H1 (cell line): Measurements from ENCODE around the gene DNAJB7. TPM values are rescaled to one million over a fixed set of nuclear protein-coding genes. Genes with fewer than 3 reads are reported as not detected.

Experiments
- CTCF ChIA-PET: fragments of 300-600 bp; sonication (Branson Sonifier 250); formaldehyde crosslinking; loops from one replicate; lab custom pipeline; 2021; ENCODE audit not compliant: partially characterized antibody; lab: Charles Lee
- POLR2A ChIA-PET: fragments of 300-600 bp; sonication (Branson Sonifier 250); formaldehyde crosslinking; loops from one replicate; lab custom pipeline; 2021; ENCODE audit warnings: inconsistent platforms; ENCODE audit not compliant: partially characterized antibody; lab: Charles Lee
- DNase-seq, 2 experiments: peaks; one replicate each; pipeline versions ENCODE4 v3.0.0 to v3.0.0-alpha.2; 2010 to 2022; ENCODE audit warnings: low spot score in 2 of 2, low read depth in 1 of 2, mixed read lengths in 1 of 2
- FAIRE-seq: peaks from 2 replicates; lab custom pipeline; 2011; peaks lifted over from hg19 to GRCh38; lab: Jason Lieb, UNC
- H2AFZ ChIP-seq: 2 replicates; pipeline ENCODE4 v1.8.1; 2012; ENCODE audit warnings: low read length, inconsistent platforms
- H2AK5ac ChIP-seq: 2 replicates; pipeline ENCODE4 v1.6.1; 2013; ENCODE audit warnings: low read depth, low read length
- H2BK120ac ChIP-seq: replicated peaks from 2 replicates; pipeline ENCODE3; 2013; ENCODE audit warnings: low read depth, low read length, inconsistent platforms
- H2BK12ac ChIP-seq: 2 replicates; pipeline ENCODE4 v1.6.1; 2013; ENCODE audit warnings: low read depth, low read length
- H2BK15ac ChIP-seq: 2 replicates; pipeline ENCODE4 v1.6.1; 2013; ENCODE audit warnings: low read length
- H2BK20ac ChIP-seq: 2 replicates; pipeline ENCODE4 v1.6.1; 2013; ENCODE audit warnings: low read length
- H2BK5ac ChIP-seq: 2 replicates; pipeline ENCODE4 v1.6.1; 2013; ENCODE audit warnings: low read depth, low read length
- H3K14ac ChIP-seq: 2 replicates; pipeline ENCODE4 v1.6.1; 2013; ENCODE audit warnings: inconsistent platforms; ENCODE audit not compliant: insufficient read length
- H3K18ac ChIP-seq: 2 replicates; pipeline ENCODE4 v1.6.1; 2013; ENCODE audit warnings: low read length; ENCODE audit errors: extremely low read depth
- H3K23ac ChIP-seq: 2 replicates; pipeline ENCODE4 v1.6.1; 2013; ENCODE audit warnings: inconsistent platforms; ENCODE audit not compliant: insufficient read length
- H3K23me2 ChIP-seq: 2 replicates; pipeline ENCODE4 v1.6.1; 2013; ENCODE audit warnings: low read depth, low read length
- H3K27ac ChIP-seq: 2 replicates; pipeline ENCODE4 v1.6.1; 2011; ENCODE audit warnings: low read depth, low read length, inconsistent platforms
- H3K27me3 ChIP-seq, 4 experiments: replicated peaks in 1 of 4; 1 replicate in 1 of 4; 2 replicates in 3 of 4; pipeline versions ENCODE4 v1.6.1 to v1.8.1; 2011 to 2013; ENCODE audit warnings: low read length in 3 of 4, mild to moderate bottlenecking in 3 of 4, inconsistent platforms in 2 of 4, mixed read lengths in 2 of 4, moderate library complexity in 1 of 4; ENCODE audit not compliant: control insufficient read depth in 3 of 4, insufficient read depth in 3 of 4; ENCODE audit errors: extremely low read depth in 1 of 4
- H3K36me3 ChIP-seq, 4 experiments: 2 replicates each; pipeline versions ENCODE4 v1.6.1 to v1.8.1; 2011 to 2013; ENCODE audit warnings: mild to moderate bottlenecking in 4 of 4, low read length in 3 of 4, moderate library complexity in 2 of 4, control low read depth in 1 of 4, inconsistent platforms in 1 of 4; ENCODE audit not compliant: insufficient read depth in 4 of 4, control insufficient read depth in 2 of 4
- H3K4ac ChIP-seq: replicated peaks from 2 replicates; pipeline ENCODE3; 2013; ENCODE audit warnings: low read length, low read depth, mixed read lengths, inconsistent platforms; ENCODE audit not compliant: insufficient read length
- H3K4me1 ChIP-seq, 4 experiments: replicated peaks in 1 of 4; 1 replicate in 1 of 4; 2 replicates in 3 of 4; pipeline versions ENCODE4 v1.6.1 to v1.8.1; 2011 to 2013; ENCODE audit warnings: low read length in 3 of 4, inconsistent platforms in 2 of 4, mixed read lengths in 1 of 4; ENCODE audit not compliant: insufficient read depth in 4 of 4, control insufficient read depth in 3 of 4
- H3K4me2 ChIP-seq, 2 experiments: 2 replicates each; pipeline versions ENCODE4 v1.6.1 to v1.8.1; 2011 to 2013; ENCODE audit warnings: low read depth in 2 of 2, low read length in 2 of 2, control low read depth in 1 of 2, inconsistent platforms in 1 of 2, mild to moderate bottlenecking in 1 of 2; ENCODE audit not compliant: insufficient read depth in 1 of 2
- H3K4me3 ChIP-seq, 4 experiments: fragments of 200-600, 300-600 bp in 1 of 4; sonication (generic), shearing (Covaris generic), sonication (Bioruptor Twin) in 1 of 4; 2 replicates each; pipeline versions ENCODE4 v1.5.1 to v1.8.1; 2011 to 2016; ENCODE audit warnings: low read length in 4 of 4, low read depth in 3 of 4, control low read depth in 2 of 4, inconsistent platforms in 2 of 4, mild to moderate bottlenecking in 2 of 4, mixed read lengths in 1 of 4, moderate library complexity in 1 of 4; ENCODE audit not compliant: insufficient read depth in 2 of 4; ENCODE audit errors: extremely low read depth in 1 of 4
- H3K56ac ChIP-seq: replicated peaks from 2 replicates; pipeline ENCODE3; 2013; ENCODE audit warnings: low read depth, mild to moderate bottlenecking, mixed read lengths, low read length, inconsistent platforms; ENCODE audit not compliant: insufficient read length
- H3K79me1 ChIP-seq: 2 replicates; pipeline ENCODE4 v1.6.1; 2013; ENCODE audit warnings: low read depth, low read length, control low read depth
- H3K79me2 ChIP-seq, 2 experiments: 2 replicates each; pipeline versions ENCODE4 v1.6.1 to v1.8.1; 2012 to 2013; ENCODE audit warnings: low read length in 2 of 2, mild to moderate bottlenecking in 2 of 2, inconsistent platforms in 1 of 2; ENCODE audit not compliant: insufficient read depth in 2 of 2, control insufficient read depth in 1 of 2
- H3K9ac ChIP-seq, 4 experiments: replicated peaks in 1 of 4; 1 replicate in 1 of 4; 2 replicates in 3 of 4; pipeline versions ENCODE4 v1.6.1 to v1.8.1; 2011 to 2013; ENCODE audit warnings: low read depth in 3 of 4, low read length in 3 of 4, control low read depth in 2 of 4, mild to moderate bottlenecking in 2 of 4, moderate library complexity in 2 of 4, inconsistent platforms in 1 of 4; ENCODE audit errors: extremely low read depth in 1 of 4
- H3K9me3 ChIP-seq, 2 experiments: 2 replicates each; pipeline versions ENCODE4 v1.6.1 to v1.8.1; 2012 to 2013; ENCODE audit warnings: mild to moderate bottlenecking in 2 of 2, moderate library complexity in 2 of 2, control low read depth in 1 of 2, inconsistent platforms in 1 of 2, low read depth in 1 of 2, low read length in 1 of 2, mixed read lengths in 1 of 2; ENCODE audit not compliant: insufficient read depth in 2 of 2
- H4K20me1 ChIP-seq, 2 experiments: replicated peaks in 1 of 2; 2 replicates each; pipeline versions ENCODE3 to v1.8.1; 2011 to 2013; ENCODE audit warnings: inconsistent platforms in 2 of 2, low read length in 2 of 2, mild to moderate bottlenecking in 1 of 2; ENCODE audit not compliant: insufficient read depth in 2 of 2, control insufficient read depth in 1 of 2
- H4K5ac ChIP-seq: 2 replicates; pipeline ENCODE4 v1.6.1; 2013; ENCODE audit warnings: low read length, low read depth, mixed read lengths, inconsistent platforms; ENCODE audit not compliant: insufficient read length
- H4K8ac ChIP-seq: 2 replicates; pipeline ENCODE4 v1.8.0; 2013; ENCODE audit warnings: mild to moderate bottlenecking, moderate library complexity, low read length, inconsistent platforms; ENCODE audit not compliant: insufficient read depth; ENCODE audit errors: extremely low read depth
- H4K91ac ChIP-seq: replicated peaks from 2 replicates; pipeline ENCODE3; 2013; ENCODE audit warnings: low read length, mixed read lengths, inconsistent platforms; ENCODE audit not compliant: insufficient read length
- BRCA1 ChIP-seq: IDR thresholded peaks from 2 replicates; pipeline ENCODE4 v1.6.1; 2012; ENCODE audit warnings: low read depth, low read length, improper control_type of control experiment
- CEBPB ChIP-seq: IDR thresholded peaks from 2 replicates; pipeline ENCODE4 v1.6.1; 2012; ENCODE audit warnings: low read depth, low read length
- CHD2 ChIP-seq: IDR thresholded peaks from 2 replicates; pipeline ENCODE4 v1.6.1; 2012; ENCODE audit warnings: low read length, improper control_type of control experiment
- CREB1 ChIP-seq: IDR thresholded peaks from 2 replicates; pipeline ENCODE4 v1.6.1; 2012; ENCODE audit warnings: inconsistent platforms
- EP300 ChIP-seq, 2 experiments: IDR thresholded peaks; 1 replicate in 1 of 2; 2 replicates in 1 of 2; pipeline ENCODE4 v1.6.1; 2011 to 2012; ENCODE audit warnings: low read depth in 2 of 2, low read length in 2 of 2, mild to moderate bottlenecking in 2 of 2, borderline replicate concordance in 1 of 2, inconsistent platforms in 1 of 2, moderate library complexity in 1 of 2
- JUND ChIP-seq: IDR thresholded peaks from 2 replicates; pipeline ENCODE4 v1.6.1; 2011; ENCODE audit warnings: mild to moderate bottlenecking, improper control_type of control experiment, low read length
- KDM1A ChIP-seq: fragments of 200-600, 300-600 bp; sonication (generic); IDR thresholded peaks from 2 replicates; pipeline ENCODE4 v1.7.1; 2016; ENCODE audit warnings: mild to moderate bottlenecking, low read length, borderline replicate concordance
- SIN3A ChIP-seq, 2 experiments: IDR thresholded peaks in 1 of 2; conservative IDR thresholded peaks in 1 of 2; 2 replicates each; pipeline ENCODE4 v1.6.1; 2011 to 2012; ENCODE audit warnings: low read length in 2 of 2, improper control_type of control experiment in 1 of 2, low read depth in 1 of 2, mild to moderate bottlenecking in 1 of 2
- SIRT6 ChIP-seq: IDR thresholded peaks from one replicate; pipeline ENCODE4 v1.7.1; 2012; ENCODE audit warnings: low read length, inconsistent platforms
- SP4 ChIP-seq: IDR thresholded peaks from 2 replicates; pipeline ENCODE4 v1.6.1; 2012; ENCODE audit warnings: low read length, inconsistent platforms
- SUZ12 ChIP-seq: fragments of 200-600 bp; sonication (generic); IDR thresholded peaks from 2 replicates; pipeline ENCODE4 v1.6.1; 2012; ENCODE audit warnings: mild to moderate bottlenecking, inconsistent platforms, low read length, moderate library complexity, mixed read lengths
- TAF7 ChIP-seq: optimal IDR thresholded peaks from 2 replicates; pipeline ENCODE3; 2011; ENCODE audit warnings: low read depth, mild to moderate bottlenecking, inconsistent platforms, low read length, moderate library complexity, borderline replicate concordance
- TBP ChIP-seq: IDR thresholded peaks from 2 replicates; pipeline ENCODE4 v1.6.1; 2011; ENCODE audit warnings: low read depth, low read length, improper control_type of control experiment
- TEAD4 ChIP-seq: IDR thresholded peaks from 2 replicates; pipeline ENCODE4 v1.6.1; 2012; ENCODE audit warnings: low read depth, low read length, inconsistent platforms, mixed read lengths
- USF2 ChIP-seq: IDR thresholded peaks from 2 replicates; pipeline ENCODE4 v1.6.1; 2011; ENCODE audit warnings: low read length, improper control_type of control experiment
- WGBS, 2 experiments: shearing (Covaris generic) in 1 of 2; methylation state at CpG; one replicate each; pipeline versions ENCODE4 v1.1.6 to v1.1.7; 2013 to 2015; ENCODE audit warnings: low lambda C conversion rate in 2 of 2, mixed read lengths in 2 of 2, inconsistent platforms in 1 of 2, low coverage in 1 of 2, missing lambda C conversion rate in 1 of 2; ENCODE audit not compliant: insufficient replicate concordance in 2 of 2, insufficient coverage in 1 of 2, insufficient read length in 1 of 2; ENCODE audit errors: extremely low coverage in 1 of 2, missing lambda C conversion rate in 1 of 2; 5-methylcytosine and 5-hydroxymethylcytosine counted together
- polyA plus RNA-seq, 7 experiments: library from polyadenylated mRNA; depleted of rRNA in 3 of 7; stranded (reverse) in 5 of 7; unstranded in 2 of 7; fragments of >200 nt in 5 of 7; fragments of 200-250 nt in 2 of 7; gene quantifications; 1 replicate in 5 of 7; 2 replicates in 1 of 7; 4 replicates in 1 of 7; pipeline versions ENCODE4 v1.2.1 to v1.2.3, GENCODE V29; 2011 to 2013; ENCODE audit warnings: missing spikeins in 2 of 7, mixed read lengths in 2 of 7
- total RNA-seq: library from RNA; stranded (reverse); fragmentation: NEBNext Ultra II Directional; extraction: Animal tissue kit (Norgen Biotek cat#: 25700); gene quantifications from 2 replicates; pipeline ENCODE4 v1.2.1, GENCODE V29; 2021

The DNAJB7 gene
- total and polyA plus RNA-seq, 2 of the 8 experiments (the other 6 are each of a cell fraction or from before 2014, with no cell fraction given), result not detected

- 90% methylated on average over 3 of the region's 3 CpGs; no CpG with 5 or more reads in 1 of the 2 experiments for WGBS, 2 experiments
- TF ChIP-seq TEAD4 (no peak), EP300 (IDR thresholded peaks at IDR 0.05; ENCODE audit: borderline replicate concordance in 1 of 2, low read depth in 2 of 2, low read length in 2 of 2) (no peak), USF2 (no peak), CEBPB (no peak), SIRT6 (no peak), SP4 (no peak), SUZ12 (no peak), BRCA1 (no peak), JUND (no peak), TBP (no peak), TAF7 (no peak), KDM1A (no peak), SIN3A (conservative IDR thresholded peaks at IDR 0.05 in 1 of 2, IDR thresholded peaks at IDR 0.05 in 1 of 2; ENCODE audit: low read depth in 1 of 2, low read length in 2 of 2) (no peak), CREB1 (no peak), CHD2 (no peak)
Observed at GRCh38 chr22:40874016-40874415, 12.1 kb upstream of the DNAJB7 start.

More at GRCh38 chr22:40874016-40874415, 12.1 kb upstream of the DNAJB7 start:
- no peaks in the 10 kb centered on the region for H4K20me1 ChIP-seq
- H3K23me2 ChIP-seq, result no peaks in the 10 kb centered on the region
- no peak overlapping the region for H4K8ac ChIP-seq
- no peak for DNase-seq
- no peak overlapping the region for H4K5ac ChIP-seq
- H3K23ac ChIP-seq, result no peak overlapping the region
- no peak overlapping the region for H3K56ac ChIP-seq
- H3K18ac ChIP-seq, result no peak overlapping the region
- no peak overlapping the region for H2BK120ac ChIP-seq
- POLR2A ChIA-PET, result interaction anchor here (0.9 kb wide), 1 partner anchor 13 kb away, joined by 3 read pairs; no protein-coding TSS in a partner anchor
- no peaks in the 10 kb centered on the region for H3K27me3 ChIP-seq
- H2BK20ac ChIP-seq, result no peak overlapping the region
- H3K14ac ChIP-seq, result no peak overlapping the region
- no peak overlapping the region for H3K4me3 ChIP-seq
- H3K79me2 ChIP-seq, result no peaks in the 10 kb centered on the region
- H3K79me1 ChIP-seq, result no peaks in the 10 kb centered on the region
- H2BK5ac ChIP-seq, result no peak overlapping the region
- H3K4me1 ChIP-seq, result no peaks in the 10 kb centered on the region
- H2AK5ac ChIP-seq, result no peak overlapping the region
- no peak overlapping the region for H3K4me2 ChIP-seq
- no peak for FAIRE-seq
- no peaks in the 10 kb centered on the region for H3K9me3 ChIP-seq
- H3K27ac ChIP-seq, result no peak overlapping the region
- H4K91ac ChIP-seq, result no peak overlapping the region
- H3K9ac ChIP-seq, result no peak overlapping the region
- CTCF ChIA-PET, result interaction anchor here (0.9 to 1.3 kb wide), 2 partner anchors 15 to 48 kb away, joined by 3 read pairs; no protein-coding TSS in a partner anchor
- H2AFZ ChIP-seq, result no peak overlapping the region
- no peak overlapping the region for H3K4ac ChIP-seq
- peaks cover 0 to 17% (median 2%) of the 10 kb centered on the region in 4 experiments; a peak in 5 of 8 replicates for H3K36me3 ChIP-seq
- no peak overlapping the region for H2BK12ac ChIP-seq
- H2BK15ac ChIP-seq, result no peak overlapping the region
